ENCODE data around the gene TUBA1B.
A peak's percentile ranks its signal among the peaks of the same experiment; 100 is the strongest.

- TF ChIP-seq CTCF (IDR thresholded peaks at IDR 0.05) = no peak
- TF ChIP-seq POLR2A (IDR thresholded peaks at IDR 0.05) = peak in 1 of 2 donors; percentile 19
Measured at GRCh38 chr12:49108958-49109404, 22.2 kb downstream of the TUBA1B start.
